HG03457 (cell line): Measurements from ENCODE around the gene FGF16.
"Not testable (repeated sequence)": the region's sequence is repeated elsewhere in the genome, so short reads cannot be mapped to it uniquely, and the experiment has no call there.

Experiments used
- ATAC-seq: cut with Tn5 transposase; IDR thresholded peaks from one replicate; pipeline ENCODE4 v1.9.1; 2021; ENCODE audit warnings: moderate number of reproducible peaks; ENCODE audit not compliant: unreplicated experiment

FGF16 gene

GRCh38 chrX:77446908-77447652, at the start of gene FGF16:
Gene FGF16, plus strand, starts transcription at chrX:77447389. Its CDS starts 286 bp downstream, at chrX:77447675.
- ATAC-seq = no peak

- no peak for ATAC-seq
Measured at GRCh38 chrX:77398330-77398954, 48.7 kb upstream of the FGF16 start.

GRCh38 chrX:77404419-77404818, 42.8 kb upstream of the FGF16 start:
- no peak for ATAC-seq

- ATAC-seq = not testable (repeated sequence)
Measured at GRCh38 chrX:77407821-77408220, 39.4 kb upstream of the FGF16 start.

- no peak for ATAC-seq
Measured at GRCh38 chrX:77412631-77413030, 34.6 kb upstream of the FGF16 start.

GRCh38 chrX:77415161-77415560, 32.0 kb upstream of the FGF16 start:
- no peak for ATAC-seq

GRCh38 chrX:77415882-77416281, 31.3 kb upstream of the FGF16 start:
- no peak for ATAC-seq

- no peak for ATAC-seq
Measured at GRCh38 chrX:77422891-77423648, 24.1 kb upstream of the FGF16 start.

GRCh38 chrX:77426811-77427210, 20.4 kb upstream of the FGF16 start:
- ATAC-seq = no peak

GRCh38 chrX:77427611-77428010, 19.6 kb upstream of the FGF16 start:
- no peak for ATAC-seq

GRCh38 chrX:77428551-77428950, 18.6 kb upstream of the FGF16 start:
- no peak for ATAC-seq

GRCh38 chrX:77431227-77431626, 16.0 kb upstream of the FGF16 start:
- ATAC-seq = no peak

- no peak for ATAC-seq
Measured at GRCh38 chrX:77433001-77433400, 14.2 kb upstream of the FGF16 start.

- ATAC-seq = no peak
Measured at GRCh38 chrX:77434962-77435361, 12.2 kb upstream of the FGF16 start.

- ATAC-seq = no peak
Measured at GRCh38 chrX:77436271-77436670, 10.9 kb upstream of the FGF16 start.

- no peak for ATAC-seq
Measured at GRCh38 chrX:77436682-77437081, 10.5 kb upstream of the FGF16 start.

GRCh38 chrX:77440330-77440729, 6.9 kb upstream of the FGF16 start:
- no peak for ATAC-seq

GRCh38 chrX:77441033-77441432, 6.2 kb upstream of the FGF16 start:
- ATAC-seq = no peak

- ATAC-seq = no peak
Measured at GRCh38 chrX:77441479-77441878, 5.7 kb upstream of the FGF16 start.

- ATAC-seq = no peak
Measured at GRCh38 chrX:77442728-77443127, 4.5 kb upstream of the FGF16 start.

GRCh38 chrX:77444075-77444474, 3.1 kb upstream of the FGF16 start:
- no peak for ATAC-seq

- ATAC-seq = no peak
Measured at GRCh38 chrX:77444545-77444944, 2.6 kb upstream of the FGF16 start.
